Liver (tissue), 3 donors: Measurements from ENCODE around the gene KCTD5.

Experiments used
- ATF3 ChIP-seq: IDR thresholded peaks from 2 replicates; pipeline ENCODE4 v1.6.1; 2016; ENCODE audit warnings: antibody characterized with exemption
- CTCF ChIP-seq: fragments of 150-350 bp; IDR thresholded peaks from 2 replicates; pipeline ENCODE4 v1.5.1; 2017; ENCODE audit warnings: improper control_type of control experiment, low read depth, low read length; ENCODE audit not compliant: missing input control
- EGR1 ChIP-seq, 2 donors: IDR thresholded peaks; 2 replicates each; pipeline ENCODE4 v1.6.1; 2016 to 2018; ENCODE audit warnings: antibody characterized with exemption in 2 of 2, low read depth in 2 of 2
- GABPA ChIP-seq, 2 donors: IDR thresholded peaks in 1 of 2; conservative IDR thresholded peaks in 1 of 2; 2 replicates each; pipeline ENCODE4 v1.6.1; 2016; ENCODE audit warnings: antibody characterized with exemption in 2 of 2, mild to moderate bottlenecking in 1 of 2, moderate library complexity in 1 of 2
- RAD21 ChIP-seq, 2 donors: IDR thresholded peaks; 2 replicates each; pipeline ENCODE4 v1.6.1; 2016; ENCODE audit warnings: antibody characterized with exemption in 2 of 2, mild to moderate bottlenecking in 2 of 2
- REST ChIP-seq: IDR thresholded peaks from 2 replicates; pipeline ENCODE4 v1.6.1; 2016; ENCODE audit warnings: antibody characterized with exemption, mild to moderate bottlenecking
- SP1 ChIP-seq: IDR thresholded peaks from 2 replicates; pipeline ENCODE4 v1.6.1; 2018; ENCODE audit warnings: antibody characterized with exemption, mild to moderate bottlenecking
- TAF1 ChIP-seq: conservative IDR thresholded peaks from 2 replicates; pipeline ENCODE4 v1.6.1; 2016; ENCODE audit warnings: antibody characterized with exemption, mild to moderate bottlenecking
- YY1 ChIP-seq: IDR thresholded peaks from 2 replicates; pipeline ENCODE4 v1.6.1; 2016; ENCODE audit warnings: antibody characterized with exemption, mild to moderate bottlenecking
- donor health status: healthy.
- donor health status: healthy.

GRCh38 chr16:2713523-2713922 lies 31.2 kb downstream of the KCTD5 start:
- TF ChIP-seq REST = no peak
- no peak for TF ChIP-seq CTCF
- no peak for TF ChIP-seq ATF3
- no peak for TF ChIP-seq YY1
- no peak for TF ChIP-seq RAD21 (IDR thresholded peaks at IDR 0.05)
- TF ChIP-seq EGR1 (IDR thresholded peaks at IDR 0.05; ENCODE audit: low read depth in 2 of 2) = no peak
- TF ChIP-seq GABPA (IDR thresholded peaks at IDR 0.05 in 1 of 2, conservative IDR thresholded peaks at IDR 0.05 in 1 of 2) = no peak
- no peak for TF ChIP-seq SP1
- TF ChIP-seq TAF1 = no peak
